GM19351 (cell line): Measurements from ENCODE around the gene SCPEP1.

Source experiments
- ATAC-seq: cut with Tn5 transposase; IDR thresholded peaks from one replicate; pipeline ENCODE4 v1.9.1; 2021; ENCODE audit warnings: mild to moderate bottlenecking, moderate library complexity; ENCODE audit not compliant: unreplicated experiment

Gene SCPEP1

GRCh38 chr17:56994009-56994792 lies 16.3 kb downstream of the SCPEP1 start:
- no peak for ATAC-seq

DNA sequence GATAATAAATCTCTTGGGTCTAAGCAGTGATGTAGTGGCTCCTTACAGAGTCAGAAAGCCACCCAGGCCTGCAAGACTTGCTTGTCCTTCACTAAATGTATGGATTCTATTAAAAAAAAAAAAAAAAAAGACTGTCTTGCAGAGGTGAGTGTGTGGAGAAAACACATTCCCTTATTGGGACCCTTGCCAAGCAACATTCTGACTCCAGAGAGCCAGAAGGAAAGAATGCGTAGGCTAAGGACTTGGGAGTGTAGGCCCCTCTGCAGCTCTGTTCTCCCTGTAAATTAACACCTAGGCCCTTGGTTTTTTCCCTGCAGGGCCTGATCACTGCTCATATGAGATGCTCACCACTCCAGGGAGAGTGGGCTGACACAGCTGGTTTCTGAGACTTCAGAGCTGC lies 17.8 kb downstream of the SCPEP1 start:
- ATAC-seq = no peak

- ATAC-seq = no peak
Measured at GRCh38 chr17:56997313-56997712, 19.4 kb downstream of the SCPEP1 start.

DNA sequence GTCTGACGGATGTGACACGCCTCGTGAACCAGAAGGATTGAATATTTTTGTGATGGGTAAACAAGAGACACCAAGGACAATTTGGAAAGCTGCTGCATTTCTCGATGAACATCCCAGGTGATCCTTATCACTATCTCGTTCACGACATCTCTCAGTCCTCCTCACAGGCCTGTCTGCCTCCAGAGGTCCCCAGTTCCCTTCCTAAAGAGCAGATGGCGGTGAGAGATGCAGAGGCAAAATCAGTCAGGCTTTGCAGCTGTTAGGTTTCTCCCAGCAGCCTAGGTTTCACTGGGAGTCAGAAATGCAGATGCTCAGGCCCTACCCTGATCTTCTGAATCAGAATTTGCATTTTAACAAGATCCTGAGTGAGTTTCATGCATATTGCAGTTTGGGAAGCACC lies 23.6 kb downstream of the SCPEP1 start:
- ATAC-seq = no peak

GRCh38 chr17:57002904-57003303 lies 25.0 kb downstream of the SCPEP1 start:
- no peak for ATAC-seq

DNA sequence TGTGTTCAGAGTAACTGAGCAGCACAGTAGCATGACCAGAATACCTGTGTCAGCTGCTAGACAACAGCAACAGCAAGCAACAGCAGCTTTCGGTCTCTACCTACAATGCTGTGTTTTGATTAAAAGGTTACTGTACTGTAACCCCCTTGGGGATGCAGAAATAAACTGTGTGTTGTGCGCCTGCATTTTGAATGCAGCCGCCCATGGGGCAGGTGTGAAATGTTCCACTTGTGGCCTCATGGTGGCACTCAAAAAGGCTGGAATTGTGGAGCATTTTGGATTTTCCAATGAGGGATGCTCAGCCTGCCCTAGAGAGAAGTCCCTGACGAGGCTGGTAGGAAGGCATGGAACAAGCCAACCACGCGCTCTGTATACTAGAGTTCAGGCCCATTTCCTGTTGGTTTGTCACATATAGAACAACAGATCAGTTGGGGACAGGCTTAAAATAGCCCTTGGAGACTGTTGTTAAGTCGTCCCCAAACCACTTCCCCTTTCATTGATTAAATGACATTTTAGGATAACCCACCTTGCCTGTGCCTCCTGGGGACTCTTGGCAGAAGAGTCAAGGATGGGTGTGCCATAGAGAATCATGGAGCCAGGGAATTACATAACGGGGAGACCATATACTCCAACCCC lies 27.1 kb downstream of the SCPEP1 start:
- ATAC-seq = peak; percentile 91

DNA sequence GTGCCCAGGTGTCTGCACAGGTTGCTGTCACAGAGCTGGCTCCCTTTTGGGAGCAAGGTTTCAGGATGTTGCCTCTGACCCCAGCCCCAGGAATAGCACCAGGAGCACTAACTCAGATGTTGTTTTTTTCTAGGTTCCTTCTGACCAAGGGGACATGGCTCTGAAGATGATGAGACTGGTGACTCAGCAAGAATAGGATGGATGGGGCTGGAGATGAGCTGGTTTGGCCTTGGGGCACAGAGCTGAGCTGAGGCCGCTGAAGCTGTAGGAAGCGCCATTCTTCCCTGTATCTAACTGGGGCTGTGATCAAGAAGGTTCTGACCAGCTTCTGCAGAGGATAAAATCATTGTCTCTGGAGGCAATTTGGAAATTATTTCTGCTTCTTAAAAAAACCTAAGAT lies 28.1 kb downstream of the SCPEP1 start:
- no peak for ATAC-seq

GRCh38 chr17:57008958-57009357 lies 31.0 kb downstream of the SCPEP1 start:
- ATAC-seq = no peak

GRCh38 chr17:57009737-57010445 lies 32.0 kb downstream of the SCPEP1 start:
- ATAC-seq = peak; percentile 56

- ATAC-seq = no peak
Measured at GRCh38 chr17:57010487-57010886, 32.6 kb downstream of the SCPEP1 start.

DNA sequence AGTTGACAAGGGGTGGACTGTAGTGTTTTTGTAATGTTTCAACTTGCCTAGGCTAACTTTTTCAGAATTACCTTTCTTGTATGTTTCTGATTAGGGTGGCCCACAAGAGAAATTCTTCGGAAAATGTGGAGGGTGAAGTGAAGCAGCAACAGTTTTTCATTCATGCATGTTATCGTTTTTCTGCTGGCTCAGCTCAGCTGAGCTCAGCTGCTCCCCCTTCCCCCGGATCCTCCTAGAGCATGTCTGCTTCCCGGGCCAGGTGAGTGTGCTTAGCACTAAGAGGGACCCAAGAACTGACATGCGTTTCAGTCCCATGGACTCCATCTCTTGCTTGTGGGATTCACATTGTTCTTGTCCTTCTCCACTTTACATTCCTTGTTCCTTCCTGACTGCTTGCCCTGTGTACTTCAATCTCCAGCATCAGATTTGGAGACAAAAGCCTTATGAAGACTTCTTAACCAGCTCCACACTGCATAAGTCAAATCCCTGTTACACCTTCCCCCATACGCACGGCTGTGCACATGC lies 33.6 kb downstream of the SCPEP1 start:
- ATAC-seq = no peak

GRCh38 chr17:57016071-57016763 lies 38.3 kb downstream of the SCPEP1 start:
- ATAC-seq = no peak

DNA sequence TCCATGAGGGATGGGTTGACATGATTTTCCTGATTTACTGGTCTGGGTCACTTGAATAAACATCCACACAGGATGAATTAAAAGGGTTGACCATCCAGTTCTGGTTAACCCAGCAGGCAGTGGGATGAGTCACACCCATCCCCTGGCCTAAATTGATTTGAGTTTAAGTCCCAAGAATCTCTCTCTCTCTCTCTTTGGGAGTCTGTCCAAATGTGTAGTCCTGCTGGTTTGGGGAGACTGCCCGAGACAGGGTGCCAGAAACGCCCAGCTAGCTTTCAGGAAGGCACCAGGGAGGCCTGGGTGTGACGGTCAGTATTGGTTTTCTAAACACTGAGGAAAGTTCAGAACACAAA lies 38.8 kb downstream of the SCPEP1 start:
- ATAC-seq = no peak

- ATAC-seq = no peak
Measured at GRCh38 chr17:57017625-57018024, 39.7 kb downstream of the SCPEP1 start.

- ATAC-seq = no peak
Measured at GRCh38 chr17:57020208-57020607, 42.3 kb downstream of the SCPEP1 start.

DNA sequence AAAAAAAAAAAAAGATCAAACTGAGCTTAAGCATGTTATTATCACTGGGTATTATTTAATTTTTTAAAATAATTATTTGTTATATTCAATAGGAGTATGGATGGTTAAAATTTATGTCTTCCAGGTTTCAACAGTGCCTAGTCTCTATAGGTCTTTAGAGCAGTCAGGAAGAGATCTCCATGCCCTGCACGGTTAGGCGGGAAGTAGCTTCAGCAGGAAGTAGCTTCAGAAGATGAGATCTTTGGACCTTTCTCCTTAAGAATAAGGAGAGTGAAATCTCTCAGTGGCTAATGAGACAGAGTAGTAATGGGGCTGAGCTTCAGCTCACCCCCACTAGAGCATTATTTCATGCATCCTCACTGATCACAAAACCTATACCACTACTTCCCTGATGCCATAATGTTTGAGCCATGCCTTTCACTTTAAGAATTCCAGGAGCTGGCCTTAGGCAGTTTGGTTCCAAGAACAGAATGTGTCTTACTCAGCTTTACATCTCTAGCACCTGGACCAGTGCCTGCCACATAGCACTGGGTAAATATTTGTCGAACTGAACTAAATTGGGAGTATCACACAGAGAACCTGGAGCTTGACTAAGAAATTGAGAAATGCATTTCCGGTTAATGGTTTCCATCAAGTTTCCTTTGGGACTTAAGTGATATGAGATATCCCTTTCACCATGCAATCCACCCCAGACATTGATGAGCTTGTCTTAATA lies 43.5 kb downstream of the SCPEP1 start:
- no peak for ATAC-seq

- no peak for ATAC-seq
Measured at GRCh38 chr17:57025876-57026275, 47.9 kb downstream of the SCPEP1 start.

- no peak for ATAC-seq
Measured at GRCh38 chr17:57027852-57028251, 49.9 kb downstream of the SCPEP1 start.

DNA sequence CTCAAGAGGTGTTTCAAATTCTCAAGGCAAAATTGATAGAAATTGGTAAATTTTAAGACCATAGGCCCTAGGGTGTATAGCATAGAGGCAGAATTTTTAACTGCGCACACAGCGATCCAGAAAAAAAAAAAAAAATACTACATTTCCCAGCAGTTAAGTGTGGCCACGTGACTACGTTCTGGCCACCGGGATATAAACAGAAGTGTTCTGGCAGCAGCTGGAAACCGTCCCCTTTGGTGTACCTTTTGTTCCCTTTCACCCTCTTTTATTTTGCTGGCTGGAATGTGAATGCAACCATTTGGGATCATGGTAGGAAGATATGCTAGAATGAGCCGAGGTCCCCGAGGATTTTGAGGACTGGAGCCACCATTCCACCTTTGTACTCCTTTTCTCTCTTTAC lies 54.4 kb downstream of the SCPEP1 start:
- no peak for ATAC-seq

- ATAC-seq = no peak
Measured at GRCh38 chr17:57033296-57033695, 55.4 kb downstream of the SCPEP1 start.
